Keratinocyte (primary cell): ENCODE data around the gene SBNO1. TPM values are rescaled to one million over a fixed set of nuclear protein-coding genes. Genes with fewer than 3 reads are reported as not detected.
"Not testable (repeated sequence)": the region's sequence is repeated elsewhere in the genome, so short reads cannot be mapped to it uniquely, and the experiment has no call there.

Experiments used
- DNase-seq: peaks from one replicate; pipeline ENCODE4 v3.0.0-alpha.2; 2011; ENCODE audit warnings: low read depth, missing footprints, low spot score
- FAIRE-seq: peaks from 2 replicates; lab custom pipeline; 2011; peaks lifted over from hg19 to GRCh38; lab: Jason Lieb, UNC
- H2AFZ ChIP-seq: 2 replicates; pipeline ENCODE4 v1.6.0; 2012; ENCODE audit warnings: low read length, control low read depth, inconsistent platforms; ENCODE audit not compliant: control insufficient read depth
- H3K27ac ChIP-seq: 2 replicates; pipeline ENCODE4 v1.5.1; 2011; ENCODE audit warnings: low read length; ENCODE audit not compliant: control insufficient read depth, insufficient read depth
- H3K27me3 ChIP-seq: 3 replicates; pipeline ENCODE4 v1.6.0; 2011; ENCODE audit warnings: low read length; ENCODE audit not compliant: control insufficient read depth, insufficient read depth; ENCODE audit errors: extremely low read depth
- H3K36me3 ChIP-seq, 2 experiments: 2 replicates in 1 of 2; 3 replicates in 1 of 2; pipeline ENCODE4 v1.5.1; 2011; ENCODE audit warnings: low read length in 2 of 2, mild to moderate bottlenecking in 1 of 2; ENCODE audit not compliant: control insufficient read depth in 2 of 2, insufficient read depth in 2 of 2; ENCODE audit errors: extremely low read depth in 1 of 2
- H3K4me1 ChIP-seq: 3 replicates; pipeline ENCODE4 v1.5.1; 2011; ENCODE audit warnings: low read length; ENCODE audit not compliant: control insufficient read depth, insufficient read depth; ENCODE audit errors: extremely low read depth
- H3K4me2 ChIP-seq: 3 replicates; pipeline ENCODE4 v1.6.0; 2011; ENCODE audit warnings: low read depth, low read length; ENCODE audit not compliant: control insufficient read depth, insufficient read depth; ENCODE audit errors: extremely low read depth
- H3K4me3 ChIP-seq, 3 experiments: fragments of 200-600 bp in 1 of 3; sonication (generic) in 1 of 3; 2 replicates in 2 of 3; 3 replicates in 1 of 3; pipeline ENCODE4 v1.5.1; 2011 to 2016; ENCODE audit warnings: low read length in 3 of 3, mild to moderate bottlenecking in 3 of 3, control low read depth in 2 of 3, inconsistent platforms in 1 of 3, low read depth in 1 of 3, mixed read lengths in 1 of 3, mixed run types in 1 of 3, moderate library complexity in 1 of 3; ENCODE audit not compliant: control insufficient read depth in 2 of 3, insufficient read depth in 2 of 3; ENCODE audit errors: extremely low read depth in 1 of 3
- H3K79me2 ChIP-seq: 2 replicates; pipeline ENCODE4 v1.6.0; 2012; ENCODE audit warnings: low read length; ENCODE audit not compliant: control insufficient read depth, insufficient read depth
- H3K9ac ChIP-seq: 3 replicates; pipeline ENCODE4 v1.6.0; 2011; ENCODE audit warnings: low read length; ENCODE audit not compliant: control insufficient read depth, insufficient read depth; ENCODE audit errors: extremely low read depth
- H3K9me1 ChIP-seq: 3 replicates; pipeline ENCODE4 v1.6.0; 2011; ENCODE audit warnings: low read length; ENCODE audit not compliant: control insufficient read depth, insufficient read depth; ENCODE audit errors: extremely low read depth
- H3K9me3 ChIP-seq: 2 replicates; pipeline ENCODE4 v1.5.1; 2012; ENCODE audit warnings: low read depth, low read length; ENCODE audit not compliant: control insufficient read depth
- H4K20me1 ChIP-seq: 3 replicates; pipeline ENCODE4 v1.6.0; 2011; ENCODE audit warnings: low read length; ENCODE audit not compliant: control insufficient read depth, insufficient read depth; ENCODE audit errors: extremely low read depth
- EZH2 ChIP-seq: IDR thresholded peaks from one replicate; pipeline ENCODE4 v1.6.1; 2012; ENCODE audit warnings: inconsistent platforms, mild to moderate bottlenecking, low read length, moderate library complexity
- dilution Hi-C: fragments of 300-500 bp; cut with MboI; formaldehyde crosslinking; loops from one replicate; pipeline ENCODE4 v1.7.0; 2020; ENCODE audit warnings: low sequenced_read_pairs; ENCODE audit not compliant: extremely low pct_ligation_motif_present
- polyA plus RNA-seq, 5 experiments: library from polyadenylated mRNA; depleted of rRNA in 3 of 5; stranded (reverse) in 3 of 5; stranded (forward) in 1 of 5; unstranded in 1 of 5; fragments of >200 nt; gene quantifications; 1 replicate in 1 of 5; 2 replicates in 3 of 5; 3 replicates in 1 of 5; pipeline versions ENCODE4 v1.2.1 to v1.2.3, GENCODE V29; 2011 to 2012; ENCODE audit warnings: missing spikeins in 2 of 5, low read depth in 1 of 5, low replicate concordance in 1 of 5
- TF ChIP-seq, protein P1 (sequence below), 3 experiments: IDR thresholded peaks in 1 of 3; conservative IDR thresholded peaks in 1 of 3; optimal IDR thresholded peaks in 1 of 3; 2 replicates in 2 of 3; 3 replicates in 1 of 3; pipeline versions ENCODE3 to v1.5.1; 2011; ENCODE audit warnings: low read length in 3 of 3, mild to moderate bottlenecking in 3 of 3, moderate library complexity in 2 of 3, control low read depth in 1 of 3, inconsistent platforms in 1 of 3; ENCODE audit not compliant: insufficient read depth in 2 of 3; ENCODE audit errors: extremely low read depth in 1 of 3

SBNO1 gene
- polyA plus RNA-seq, 1 donor (not counting 4 experiments of a cell fraction or from before 2014, with no cell fraction given) = 18.4 TPM

DNA sequence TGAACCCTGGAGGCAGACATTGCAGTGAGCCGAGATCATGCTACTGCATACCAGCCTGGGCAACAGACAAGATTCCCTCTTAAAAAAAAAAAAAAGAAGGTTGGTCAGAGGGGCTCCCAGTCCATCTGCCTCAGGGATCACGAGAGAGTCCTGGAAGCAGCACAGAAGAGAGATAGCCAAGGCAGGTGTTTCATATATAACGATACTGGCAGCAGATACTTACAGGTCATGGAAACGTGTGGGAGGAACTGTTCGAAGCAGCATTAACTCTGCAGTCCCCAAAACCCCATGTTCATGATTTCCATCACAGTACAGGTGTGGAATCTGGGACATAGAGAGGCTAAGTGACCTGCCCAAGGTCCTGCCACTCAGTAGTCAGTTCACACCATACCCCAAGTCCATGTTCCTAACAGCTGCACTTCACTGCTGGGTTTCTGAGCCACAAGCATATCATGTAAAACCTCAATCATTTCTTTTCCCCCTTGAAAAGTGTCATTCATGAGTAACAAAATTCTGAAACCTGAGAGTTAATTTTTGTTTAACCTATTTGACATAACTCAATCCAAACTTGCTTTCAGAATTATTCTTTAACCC is 109.7 kb downstream of the SBNO1 start:
- FAIRE-seq (no peak), DNase-seq (no peak)
- Histone ChIP-seq H3K9me3 (no peaks in the 10 kb centered on the region), H2AFZ (no peak overlapping the region), H3K9ac (no peak overlapping the region), H3K27ac (no peak overlapping the region), H3K79me2 (peaks cover 24% of the 10 kb centered on the region), H3K9me1 (no peaks in the 10 kb centered on the region), H3K36me3 (peaks cover 23 to 37% of the 10 kb centered on the region in 2 experiments), H3K4me3 (no peak overlapping the region), H3K27me3 (no peaks in the 10 kb centered on the region), H3K4me2 (no peak overlapping the region), H4K20me1 (no peaks in the 10 kb centered on the region), H3K4me1 (peaks cover 34% of the 10 kb centered on the region)
- dilution Hi-C loops = no loop called here
- TF ChIP-seq EZH2 = no peak
- TF ChIP-seq, protein P1, sequence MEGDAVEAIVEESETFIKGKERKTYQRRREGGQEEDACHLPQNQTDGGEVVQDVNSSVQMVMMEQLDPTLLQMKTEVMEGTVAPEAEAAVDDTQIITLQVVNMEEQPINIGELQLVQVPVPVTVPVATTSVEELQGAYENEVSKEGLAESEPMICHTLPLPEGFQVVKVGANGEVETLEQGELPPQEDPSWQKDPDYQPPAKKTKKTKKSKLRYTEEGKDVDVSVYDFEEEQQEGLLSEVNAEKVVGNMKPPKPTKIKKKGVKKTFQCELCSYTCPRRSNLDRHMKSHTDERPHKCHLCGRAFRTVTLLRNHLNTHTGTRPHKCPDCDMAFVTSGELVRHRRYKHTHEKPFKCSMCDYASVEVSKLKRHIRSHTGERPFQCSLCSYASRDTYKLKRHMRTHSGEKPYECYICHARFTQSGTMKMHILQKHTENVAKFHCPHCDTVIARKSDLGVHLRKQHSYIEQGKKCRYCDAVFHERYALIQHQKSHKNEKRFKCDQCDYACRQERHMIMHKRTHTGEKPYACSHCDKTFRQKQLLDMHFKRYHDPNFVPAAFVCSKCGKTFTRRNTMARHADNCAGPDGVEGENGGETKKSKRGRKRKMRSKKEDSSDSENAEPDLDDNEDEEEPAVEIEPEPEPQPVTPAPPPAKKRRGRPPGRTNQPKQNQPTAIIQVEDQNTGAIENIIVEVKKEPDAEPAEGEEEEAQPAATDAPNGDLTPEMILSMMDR (optimal IDR thresholded peaks at IDR 0.05 in 1 of 3, IDR thresholded peaks at IDR 0.05 in 1 of 3, conservative IDR thresholded peaks at IDR 0.05 in 1 of 3; ENCODE audit: extremely low read depth in 1 of 3, insufficient read depth in 2 of 3, low read length in 3 of 3) = no peak

DNA sequence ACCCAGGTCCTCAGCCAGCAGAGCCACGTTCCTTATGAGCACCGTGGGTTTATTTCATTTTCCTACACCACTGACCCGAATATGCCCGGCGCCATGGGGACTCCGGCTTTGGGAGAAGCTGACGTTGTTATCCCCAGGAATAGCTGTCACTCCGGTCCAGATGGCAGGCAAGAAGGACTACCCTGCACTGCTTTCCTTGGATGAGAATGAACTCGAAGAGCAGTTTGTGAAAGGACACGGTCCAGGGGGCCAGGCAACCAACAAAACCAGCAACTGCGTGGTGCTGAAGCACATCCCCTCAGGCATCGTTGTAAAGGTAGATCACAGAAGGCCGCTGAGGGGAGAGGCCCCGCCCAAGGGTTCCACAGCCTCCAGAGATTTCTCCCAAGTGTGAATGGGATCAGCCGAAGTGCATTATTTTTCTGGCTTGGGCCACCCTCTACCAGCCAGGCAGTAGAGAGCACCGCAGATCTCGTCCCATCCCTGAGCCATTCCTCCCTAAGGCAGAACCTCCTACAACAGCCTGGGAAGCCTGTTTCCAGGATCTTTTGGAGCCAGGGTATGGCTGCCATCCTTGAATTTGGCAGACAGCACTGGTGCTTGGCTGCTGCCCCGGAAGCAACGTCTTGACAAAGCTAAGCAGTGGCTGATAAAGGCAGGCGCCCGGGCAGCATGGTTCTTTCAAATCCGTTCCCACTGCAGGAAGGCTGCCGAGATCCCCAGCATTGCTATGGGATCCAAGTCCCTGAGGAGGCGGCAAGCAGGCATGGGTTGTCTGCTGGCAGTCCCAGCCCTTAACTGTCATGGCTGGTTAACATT is 110.8 kb downstream of the SBNO1 start:
- H3K9me1 ChIP-seq = no peaks in the 10 kb centered on the region
- H3K4me1 ChIP-seq = peaks cover 30% of the 10 kb centered on the region
- H3K36me3 ChIP-seq = peaks cover 20 to 32% of the 10 kb centered on the region in 2 experiments
- peak overlapping the region; percentile 4 for H3K4me2 ChIP-seq
- TF ChIP-seq EZH2 = no peak
- TF ChIP-seq, protein P1 (optimal IDR thresholded peaks at IDR 0.05 in 1 of 3, IDR thresholded peaks at IDR 0.05 in 1 of 3, conservative IDR thresholded peaks at IDR 0.05 in 1 of 3; ENCODE audit: extremely low read depth in 1 of 3, insufficient read depth in 2 of 3, low read length in 3 of 3) = no peak
- no peaks in the 10 kb centered on the region for H4K20me1 ChIP-seq
- DNase-seq = no peak
- peak overlapping the region; percentile 4 for H3K27ac ChIP-seq
- no peaks in the 10 kb centered on the region for H3K27me3 ChIP-seq
- H2AFZ ChIP-seq = no peak overlapping the region
- dilution Hi-C loops = no loop called here
- peaks cover 31% of the 10 kb centered on the region for H3K79me2 ChIP-seq
- H3K9me3 ChIP-seq = no peaks in the 10 kb centered on the region
- peak; percentile 62 for FAIRE-seq
- H3K4me3 ChIP-seq = no peak overlapping the region
- no peak overlapping the region for H3K9ac ChIP-seq

DNA sequence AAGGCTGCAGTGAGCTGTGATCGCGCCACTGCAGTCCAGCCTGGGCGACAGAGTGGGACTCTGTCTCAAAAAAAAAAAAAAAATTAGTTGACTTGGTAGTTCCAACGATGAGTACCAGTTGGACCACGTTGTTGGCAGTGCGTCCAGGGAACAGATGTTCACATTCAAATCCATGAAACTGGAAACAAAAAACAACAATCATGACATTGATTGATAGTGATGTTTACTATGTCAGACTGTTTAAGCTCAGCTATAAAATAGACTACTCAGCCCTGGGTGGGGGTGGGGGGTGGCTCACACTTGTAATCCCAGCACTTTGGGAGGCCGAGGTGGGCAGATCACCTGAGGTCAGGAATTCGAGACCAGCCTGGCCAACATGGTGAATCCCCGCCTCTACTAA is 112.3 kb downstream of the SBNO1 start:
- H3K4me1 ChIP-seq = peaks cover 30% of the 10 kb centered on the region
- H3K9ac ChIP-seq, dilution Hi-C loops, H2AFZ ChIP-seq, H4K20me1 ChIP-seq, H3K9me1 ChIP-seq, FAIRE-seq, DNase-seq, H3K9me3 ChIP-seq, H3K27ac ChIP-seq, H3K4me2 ChIP-seq, H3K27me3 ChIP-seq, H3K4me3 ChIP-seq: not testable (repeated sequence)
- peaks cover 15 to 25% of the 10 kb centered on the region in 2 experiments for H3K36me3 ChIP-seq
- H3K79me2 ChIP-seq = peaks cover 36% of the 10 kb centered on the region
